HEK293 (cell line): ENCODE data around the gene SZT2.

Source experiments
- BCL11A ChIP-seq: fragments of 450-650 bp; formaldehyde crosslinking; IDR thresholded peaks from 2 replicates; pipeline ENCODE4 v1.5.1; 2016; ENCODE audit warnings: low read depth, missing biosample characterization, missing genetic modification characterization
- CTCF ChIP-seq: fragments of 450-650 bp; formaldehyde crosslinking; IDR thresholded peaks from 2 replicates; pipeline ENCODE4 v1.5.1; 2016; ENCODE audit warnings: missing biosample characterization, missing genetic modification characterization
- GLIS1 ChIP-seq: fragments of 450-650 bp; formaldehyde crosslinking; IDR thresholded peaks from 2 replicates; pipeline ENCODE4 v1.5.1; 2016; ENCODE audit warnings: missing biosample characterization, missing genetic modification characterization
- KLF9 ChIP-seq: fragments of 450-650 bp; formaldehyde crosslinking; IDR thresholded peaks from 2 replicates; pipeline ENCODE4 v1.5.1; 2016; ENCODE audit warnings: missing biosample characterization, missing genetic modification characterization, low read depth
- ZNF184 ChIP-seq: fragments of 450-650 bp; IDR thresholded peaks from 2 replicates; pipeline ENCODE4 v1.5.1; 2018; ENCODE audit warnings: missing biosample characterization, mild to moderate bottlenecking, missing genetic modification characterization
- ZNF24 ChIP-seq: fragments of 450-650 bp; formaldehyde crosslinking; IDR thresholded peaks from 2 replicates; pipeline ENCODE4 v1.5.1; 2016; ENCODE audit warnings: missing biosample characterization, missing genetic modification characterization
- ZNF274 ChIP-seq, 2 experiments: fragments of 200-500 bp in 1 of 2; fragments of 450-650 bp in 1 of 2; sonication (Bioruptor generic) in 1 of 2; formaldehyde crosslinking in 1 of 2; IDR thresholded peaks; 2 replicates each; pipeline versions ENCODE4 v1.5.1 to v1.6.1; 2014 to 2016; ENCODE audit warnings: borderline replicate concordance in 1 of 2, inconsistent platforms in 1 of 2, low read length in 1 of 2, missing biosample characterization in 1 of 2, missing genetic modification characterization in 1 of 2
- ZNF658 ChIP-seq: fragments of 450-650 bp; formaldehyde crosslinking; IDR thresholded peaks from 2 replicates; pipeline ENCODE4; 2016; ENCODE audit warnings: missing biosample characterization, missing genetic modification characterization
- ZNF670 ChIP-seq: fragments of 450-650 bp; formaldehyde crosslinking; IDR thresholded peaks from 2 replicates; pipeline ENCODE4 v1.5.1; 2016; ENCODE audit warnings: missing biosample characterization, missing genetic modification characterization, low read depth
- ZSCAN5A ChIP-seq: fragments of 450-650 bp; formaldehyde crosslinking; IDR thresholded peaks from 2 replicates; pipeline ENCODE4 v1.5.1; 2016; ENCODE audit warnings: missing biosample characterization, missing genetic modification characterization
- TF ChIP-seq, protein P1 (sequence below): fragments of 450-650 bp; formaldehyde crosslinking; IDR thresholded peaks from 2 replicates; pipeline ENCODE4 v1.5.1; 2016; ENCODE audit warnings: missing biosample characterization, missing genetic modification characterization
- TF ChIP-seq, protein P2 (sequence below): fragments of 450-650 bp; formaldehyde crosslinking; conservative IDR thresholded peaks from 2 replicates; pipeline ENCODE4 v1.5.1; 2016; ENCODE audit warnings: low read depth, missing biosample characterization, missing genetic modification characterization

DNA sequence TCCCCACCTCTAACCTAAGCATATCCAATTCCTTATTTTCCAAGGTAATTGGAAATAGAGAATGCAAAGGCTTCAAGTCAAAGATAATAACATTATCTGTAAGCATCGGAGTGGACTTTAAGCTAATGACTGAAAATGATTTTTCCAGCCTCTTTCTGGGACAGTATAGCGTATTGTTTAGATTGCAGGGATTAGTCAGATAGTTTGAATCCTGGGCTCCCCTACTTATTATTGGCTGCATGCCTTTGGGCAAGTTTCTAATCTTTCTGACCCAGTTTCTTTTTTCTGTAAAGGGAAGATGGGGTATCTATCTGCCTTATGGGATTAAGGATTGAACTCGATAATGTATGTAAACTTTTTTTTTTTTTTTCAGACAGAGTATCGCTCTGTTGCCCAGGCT, 32.4 kb upstream of the SZT2 start:
- TF ChIP-seq CTCF (tag by site-specific recombination) (no peak), GLIS1 (tag by site-specific recombination) (no peak), ZNF670 (tag by site-specific recombination) (no peak), ZNF184 (tag by site-specific recombination) (no peak), ZNF274 (IDR thresholded peaks at IDR 0.05; ENCODE audit: low read length) (no peak), ZNF274 (tag by site-specific recombination; IDR thresholded peaks at IDR 0.05; ENCODE audit: borderline replicate concordance) (no peak), ZNF658 (tag by site-specific recombination) (no peak), BCL11A (tag by site-specific recombination) (no peak), ZNF24 (no peak), ZSCAN5A (no peak), KLF9 (no peak)
- TF ChIP-seq, protein P1, sequence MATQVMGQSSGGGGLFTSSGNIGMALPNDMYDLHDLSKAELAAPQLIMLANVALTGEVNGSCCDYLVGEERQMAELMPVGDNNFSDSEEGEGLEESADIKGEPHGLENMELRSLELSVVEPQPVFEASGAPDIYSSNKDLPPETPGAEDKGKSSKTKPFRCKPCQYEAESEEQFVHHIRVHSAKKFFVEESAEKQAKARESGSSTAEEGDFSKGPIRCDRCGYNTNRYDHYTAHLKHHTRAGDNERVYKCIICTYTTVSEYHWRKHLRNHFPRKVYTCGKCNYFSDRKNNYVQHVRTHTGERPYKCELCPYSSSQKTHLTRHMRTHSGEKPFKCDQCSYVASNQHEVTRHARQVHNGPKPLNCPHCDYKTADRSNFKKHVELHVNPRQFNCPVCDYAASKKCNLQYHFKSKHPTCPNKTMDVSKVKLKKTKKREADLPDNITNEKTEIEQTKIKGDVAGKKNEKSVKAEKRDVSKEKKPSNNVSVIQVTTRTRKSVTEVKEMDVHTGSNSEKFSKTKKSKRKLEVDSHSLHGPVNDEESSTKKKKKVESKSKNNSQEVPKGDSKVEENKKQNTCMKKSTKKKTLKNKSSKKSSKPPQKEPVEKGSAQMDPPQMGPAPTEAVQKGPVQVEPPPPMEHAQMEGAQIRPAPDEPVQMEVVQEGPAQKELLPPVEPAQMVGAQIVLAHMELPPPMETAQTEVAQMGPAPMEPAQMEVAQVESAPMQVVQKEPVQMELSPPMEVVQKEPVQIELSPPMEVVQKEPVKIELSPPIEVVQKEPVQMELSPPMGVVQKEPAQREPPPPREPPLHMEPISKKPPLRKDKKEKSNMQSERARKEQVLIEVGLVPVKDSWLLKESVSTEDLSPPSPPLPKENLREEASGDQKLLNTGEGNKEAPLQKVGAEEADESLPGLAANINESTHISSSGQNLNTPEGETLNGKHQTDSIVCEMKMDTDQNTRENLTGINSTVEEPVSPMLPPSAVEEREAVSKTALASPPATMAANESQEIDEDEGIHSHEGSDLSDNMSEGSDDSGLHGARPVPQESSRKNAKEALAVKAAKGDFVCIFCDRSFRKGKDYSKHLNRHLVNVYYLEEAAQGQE (tag by site-specific recombination), result no peak
- TF ChIP-seq, protein P2, sequence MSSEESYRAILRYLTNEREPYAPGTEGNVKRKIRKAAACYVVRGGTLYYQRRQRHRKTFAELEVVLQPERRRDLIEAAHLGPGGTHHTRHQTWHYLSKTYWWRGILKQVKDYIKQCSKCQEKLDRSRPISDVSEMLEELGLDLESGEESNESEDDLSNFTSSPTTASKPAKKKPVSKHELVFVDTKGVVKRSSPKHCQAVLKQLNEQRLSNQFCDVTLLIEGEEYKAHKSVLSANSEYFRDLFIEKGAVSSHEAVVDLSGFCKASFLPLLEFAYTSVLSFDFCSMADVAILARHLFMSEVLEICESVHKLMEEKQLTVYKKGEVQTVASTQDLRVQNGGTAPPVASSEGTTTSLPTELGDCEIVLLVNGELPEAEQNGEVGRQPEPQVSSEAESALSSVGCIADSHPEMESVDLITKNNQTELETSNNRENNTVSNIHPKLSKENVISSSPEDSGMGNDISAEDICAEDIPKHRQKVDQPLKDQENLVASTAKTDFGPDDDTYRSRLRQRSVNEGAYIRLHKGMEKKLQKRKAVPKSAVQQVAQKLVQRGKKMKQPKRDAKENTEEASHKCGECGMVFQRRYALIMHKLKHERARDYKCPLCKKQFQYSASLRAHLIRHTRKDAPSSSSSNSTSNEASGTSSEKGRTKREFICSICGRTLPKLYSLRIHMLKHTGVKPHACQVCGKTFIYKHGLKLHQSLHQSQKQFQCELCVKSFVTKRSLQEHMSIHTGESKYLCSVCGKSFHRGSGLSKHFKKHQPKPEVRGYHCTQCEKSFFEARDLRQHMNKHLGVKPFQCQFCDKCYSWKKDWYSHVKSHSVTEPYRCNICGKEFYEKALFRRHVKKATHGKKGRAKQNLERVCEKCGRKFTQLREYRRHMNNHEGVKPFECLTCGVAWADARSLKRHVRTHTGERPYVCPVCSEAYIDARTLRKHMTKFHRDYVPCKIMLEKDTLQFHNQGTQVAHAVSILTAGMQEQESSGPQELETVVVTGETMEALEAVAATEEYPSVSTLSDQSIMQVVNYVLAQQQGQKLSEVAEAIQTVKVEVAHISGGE, result no peak
